Neural progenitor cell (in vitro differentiated cells): Measurements from ENCODE around the gene ITGA2B. TPM values are rescaled to one million over a fixed set of nuclear protein-coding genes. Genes with fewer than 3 reads are reported as not detected.

Experiments used
- DNase-seq: peaks from one replicate; pipeline ENCODE4 v3.0.0-alpha.2; 2016; ENCODE audit warnings: low spot score
- H2AFZ ChIP-seq: fragments of 200-600 bp; sonication (generic); replicated peaks from 2 replicates; pipeline ENCODE4 v1.6.1; 2016; ENCODE audit warnings: antibody characterized with exemption
- H3F3A ChIP-seq: fragments of 200-600 bp; sonication (generic); 2 replicates; pipeline ENCODE4 v1.6.1; 2016; ENCODE audit warnings: antibody characterized with exemption, low read depth
- H3K27ac ChIP-seq: fragments of 200-600 bp; sonication (generic); 2 replicates; pipeline ENCODE4 v1.5.1; 2016; ENCODE audit warnings: mild to moderate bottlenecking
- H3K27me3 ChIP-seq: fragments of 200-600 bp; sonication (generic); 2 replicates; pipeline ENCODE4 v1.6.1; 2016; ENCODE audit warnings: mild to moderate bottlenecking, moderate library complexity
- H3K36me3 ChIP-seq: fragments of 200-600 bp; sonication (generic); 2 replicates; pipeline ENCODE4 v1.5.1; 2016
- H3K4me1 ChIP-seq: fragments of 200-600 bp; sonication (generic); 2 replicates; pipeline ENCODE4 v1.6.1; 2016; ENCODE audit warnings: mixed run types
- H3K4me2 ChIP-seq: fragments of 200-600 bp; sonication (generic); 2 replicates; pipeline ENCODE4 v1.6.1; 2016
- H3K4me3 ChIP-seq: fragments of 200-600 bp; sonication (generic); 2 replicates; pipeline ENCODE4 v1.5.1; 2016
- H3K79me2 ChIP-seq: fragments of 200-600 bp; sonication (generic); 2 replicates; pipeline ENCODE4 v1.6.1; 2016; ENCODE audit warnings: low read depth
- H3K9ac ChIP-seq: fragments of 200-600 bp; sonication (generic); 2 replicates; pipeline ENCODE4 v1.6.1; 2016
- H3K9me3 ChIP-seq: fragments of 200-600 bp; sonication (generic); 2 replicates; pipeline ENCODE4 v1.5.1; 2016; ENCODE audit warnings: low read depth
- H4K20me1 ChIP-seq: fragments of 200-600 bp; sonication (generic); 2 replicates; pipeline ENCODE4 v1.6.1; 2016; ENCODE audit warnings: low read depth
- H3K27ac Mint-ChIP-seq: 3 replicates; pipeline ENCODE4 v1.8.0; 2021; ENCODE audit warnings: mixed read lengths
- H3K27me3 Mint-ChIP-seq: 2 replicates; pipeline ENCODE4 v1.8.0; 2022; ENCODE audit warnings: low read depth, mild to moderate bottlenecking, inconsistent platforms, moderate library complexity, mixed read lengths; ENCODE audit not compliant: insufficient read depth
- H3K36me3 Mint-ChIP-seq: 3 replicates; pipeline ENCODE4 v1.8.0; 2021; ENCODE audit warnings: mixed read lengths
- H3K4me1 Mint-ChIP-seq: 3 replicates; pipeline ENCODE4 v1.8.0; 2021; ENCODE audit warnings: mixed read lengths
- H3K4me3 Mint-ChIP-seq: 3 replicates; pipeline ENCODE4 v1.8.0; 2021; ENCODE audit warnings: mild to moderate bottlenecking, moderate library complexity, mixed read lengths
- H3K9me3 Mint-ChIP-seq: 3 replicates; pipeline ENCODE4 v1.8.0; 2020; ENCODE audit warnings: mixed read lengths
- CTCF ChIP-seq: fragments of 200-600 bp; sonication (generic); IDR thresholded peaks from 2 replicates; pipeline ENCODE4 v1.5.1; 2017; ENCODE audit warnings: antibody characterized with exemption, mild to moderate bottlenecking
- EZH2 ChIP-seq: fragments of 200-600 bp; sonication (generic); IDR thresholded peaks from 2 replicates; pipeline ENCODE4 v1.6.1; 2017; ENCODE audit warnings: antibody characterized with exemption, mild to moderate bottlenecking, moderate library complexity
- EZH2phosphoT487 ChIP-seq: fragments of 200-600 bp; sonication (generic); IDR thresholded peaks from 2 replicates; pipeline ENCODE4 v1.6.1; 2017; ENCODE audit warnings: antibody characterized with exemption
- total RNA-seq: library from RNA; depleted of rRNA; stranded (reverse); fragments of >200 nt; gene quantifications from 2 replicates; pipeline ENCODE4 v1.2.3, GENCODE V29; 2015; ENCODE audit warnings: low replicate concordance

ITGA2B gene
- total RNA-seq, 1 donor from 2014 or later = 4.7 TPM

- Mint-ChIP-seq H3K4me3 (no peak overlapping the region), H3K27ac (no peak overlapping the region), H3K4me1 (peaks cover 10% of the 10 kb centered on the region), H3K36me3 (no peaks in the 10 kb centered on the region), H3K27me3 (peaks cover 16% of the 10 kb centered on the region), H3K9me3 (peaks cover 3% of the 10 kb centered on the region)
- Histone ChIP-seq H2AFZ (no peak overlapping the region), H3F3A (peaks cover 17% of the 10 kb centered on the region), H3K4me1 (peaks cover 6% of the 10 kb centered on the region), H4K20me1 (no peaks in the 10 kb centered on the region), H3K9ac (no peak overlapping the region), H3K36me3 (no peaks in the 10 kb centered on the region), H3K79me2 (no peaks in the 10 kb centered on the region), H3K9me3 (no peaks in the 10 kb centered on the region), H3K27me3 (peaks cover 47% of the 10 kb centered on the region), H3K4me2 (no peak overlapping the region), H3K4me3 (no peak overlapping the region), H3K27ac (no peak overlapping the region)
- TF ChIP-seq EZH2 (no peak), CTCF (no peak), EZH2phosphoT487 (no peak)
- DNase-seq = no peak
Measured at GRCh38 chr17:44383861-44384260, 5.6 kb downstream of the ITGA2B start.

- H3K4me1 Mint-ChIP-seq = peaks cover 10% of the 10 kb centered on the region
- H3K4me3 Mint-ChIP-seq = no peak overlapping the region
- Histone ChIP-seq H3K4me2 (no peak overlapping the region), H3K4me3 (no peak overlapping the region), H3F3A (peaks cover 17% of the 10 kb centered on the region), H4K20me1 (no peaks in the 10 kb centered on the region), H3K27ac (no peak overlapping the region), H3K79me2 (no peaks in the 10 kb centered on the region), H3K36me3 (no peaks in the 10 kb centered on the region), H3K9ac (no peak overlapping the region), H3K4me1 (peaks cover 6% of the 10 kb centered on the region), H2AFZ (no peak overlapping the region), H3K27me3 (peaks cover 47% of the 10 kb centered on the region), H3K9me3 (no peaks in the 10 kb centered on the region)
- H3K27me3 Mint-ChIP-seq = peaks cover 16% of the 10 kb centered on the region
- no peaks in the 10 kb centered on the region for H3K36me3 Mint-ChIP-seq
- H3K9me3 Mint-ChIP-seq = peaks cover 3% of the 10 kb centered on the region
- DNase-seq = no peak
- no peak overlapping the region for H3K27ac Mint-ChIP-seq
- TF ChIP-seq CTCF = no peak
- no peak for TF ChIP-seq EZH2phosphoT487
- TF ChIP-seq EZH2 = no peak
Measured at GRCh38 chr17:44383363-44383762, 6.1 kb downstream of the ITGA2B start.

- H4K20me1 ChIP-seq = no peaks in the 10 kb centered on the region
Measured at GRCh38 chr17:44382917-44383316, 6.5 kb downstream of the ITGA2B start.

More at GRCh38 chr17:44382917-44383316, 6.5 kb downstream of the ITGA2B start:
- Histone ChIP-seq H3K4me2 (no peak overlapping the region), H3F3A (peaks cover 17% of the 10 kb centered on the region), H3K27ac (no peak overlapping the region), H3K27me3 (peaks cover 47% of the 10 kb centered on the region), H3K9ac (no peak overlapping the region), H3K4me3 (no peak overlapping the region), H2AFZ (no peak overlapping the region), H3K9me3 (no peaks in the 10 kb centered on the region), H3K79me2 (no peaks in the 10 kb centered on the region), H3K4me1 (peaks cover 6% of the 10 kb centered on the region), H3K36me3 (no peaks in the 10 kb centered on the region)
- no peak overlapping the region for H3K27ac Mint-ChIP-seq
- peaks cover 10% of the 10 kb centered on the region for H3K4me1 Mint-ChIP-seq
- no peak overlapping the region for H3K4me3 Mint-ChIP-seq
- TF ChIP-seq EZH2 (no peak), CTCF (no peak), EZH2phosphoT487 (no peak)
- peaks cover 16% of the 10 kb centered on the region for H3K27me3 Mint-ChIP-seq
- DNase-seq = no peak
- H3K9me3 Mint-ChIP-seq = peaks cover 2% of the 10 kb centered on the region
- no peaks in the 10 kb centered on the region for H3K36me3 Mint-ChIP-seq
